HCT116 (cell line): ENCODE measurements around the gene PLK2. TPM values are rescaled to one million over a fixed set of nuclear protein-coding genes. Genes with fewer than 3 reads are reported as not detected.

Experiments used
- ATAC-seq: fragments of 200-7000 bp; cut with Tn5 transposase; 2 replicates; pipeline ENCODE4 v1.9.1; 2020; ENCODE audit warnings: mild to moderate bottlenecking, moderate library complexity
- BruUV-seq: library from RNA; stranded (reverse); fragments of 400-500 nt; replicated peaks from 2 replicates; lab custom pipeline; 2021; lab: Mats Ljungman, UMichigan
- CTCF ChIA-PET: fragments of 300-600 bp; sonication (Branson Sonifier 250); formaldehyde crosslinking; loops from one replicate; lab custom pipeline; 2021; ENCODE audit warnings: antibody characterized with exemption; lab: Charles Lee
- POLR2A ChIA-PET: fragments of 300-600, 350-600 bp; sonication (Branson Sonifier 250); formaldehyde crosslinking; loops from one replicate; lab custom pipeline; 2021; ENCODE audit warnings: antibody characterized with exemption; lab: Charles Lee
- RAD21 ChIA-PET, 2 experiments: fragments of 300-600 bp; sonication (Branson Sonifier 250); formaldehyde crosslinking; loops; one replicate each; lab custom pipeline; 2023; ENCODE audit warnings: low total read pairs in 2 of 2; ENCODE audit not compliant: uncharacterized antibody in 2 of 2, unreplicated experiment in 2 of 2, low non-redundant PET in 1 of 2; lab: Charles Lee
- DNase-seq: peaks from one replicate; pipeline ENCODE4 v3.0.0-alpha.2; 2010; ENCODE audit warnings: low read depth, low spot score
- H2AFZ ChIP-seq: fragments of 200-600 bp; shearing (Covaris generic), sonication (generic); 2 replicates; pipeline ENCODE4 v1.6.1; 2017; ENCODE audit warnings: low read depth, mixed run types, mixed read lengths, antibody characterized with exemption, low read length; ENCODE audit not compliant: poor library complexity, severe bottlenecking
- H3K27ac ChIP-seq: 2 replicates; pipeline ENCODE4 v1.5.1; 2012; ENCODE audit warnings: low read depth, low read length
- H3K27me3 ChIP-seq: fragments of 200-600 bp; sonication (generic); 2 replicates; pipeline ENCODE4 v1.6.1; 2016; ENCODE audit warnings: mixed run types, low read length, mixed read lengths; ENCODE audit not compliant: insufficient read depth
- H3K36me3 ChIP-seq, 2 experiments: fragments of 200-500 bp in 1 of 2; fragments of 200-600 bp in 1 of 2; sonication (Bioruptor generic) in 1 of 2; sonication (generic) in 1 of 2; 2 replicates each; pipeline versions ENCODE4 v1.5.1 to v1.6.1; 2014 to 2016; ENCODE audit warnings: low read length in 2 of 2, inconsistent platforms in 1 of 2, mixed read lengths in 1 of 2, mixed run types in 1 of 2; ENCODE audit not compliant: insufficient read depth in 2 of 2, control insufficient read depth in 1 of 2
- H3K4me1 ChIP-seq, 2 experiments: fragments of 200-600 bp in 1 of 2; sonication (generic) in 1 of 2; 2 replicates each; pipeline versions ENCODE4 v1.5.1 to v1.6.1; 2012 to 2017; ENCODE audit warnings: low read length in 2 of 2, inconsistent platforms in 1 of 2, mild to moderate bottlenecking in 1 of 2, mixed read lengths in 1 of 2, mixed run types in 1 of 2, moderate library complexity in 1 of 2; ENCODE audit not compliant: insufficient read depth in 2 of 2, control insufficient read depth in 1 of 2
- H3K4me2 ChIP-seq: fragments of 200-600 bp; sonication (generic); 2 replicates; pipeline ENCODE4 v1.6.1; 2017; ENCODE audit warnings: mixed run types, low read length, mixed read lengths
- H3K4me3 ChIP-seq, 2 experiments: fragments of 200-600 bp in 1 of 2; sonication (generic) in 1 of 2; replicated peaks in 1 of 2; 2 replicates each; pipeline ENCODE4 v1.5.1; 2011 to 2016; ENCODE audit warnings: low read length in 2 of 2, control low read depth in 1 of 2, low read depth in 1 of 2, mild to moderate bottlenecking in 1 of 2, mixed read lengths in 1 of 2, mixed run types in 1 of 2
- H3K79me2 ChIP-seq: fragments of 200-600 bp; sonication (generic); 2 replicates; pipeline ENCODE4 v1.6.1; 2017; ENCODE audit warnings: mild to moderate bottlenecking, mixed run types, low read length, moderate library complexity, mixed read lengths; ENCODE audit not compliant: insufficient read depth
- H3K9ac ChIP-seq: fragments of 200-600 bp; sonication (generic); 2 replicates; pipeline ENCODE4 v1.6.1; 2016; ENCODE audit warnings: low read length, mixed read lengths
- H3K9me2 ChIP-seq: fragments of 200-600 bp; sonication (generic), shearing (Covaris generic); 2 replicates; pipeline ENCODE4 v1.6.1; 2017; ENCODE audit warnings: mixed run types, mild to moderate bottlenecking, moderate library complexity; ENCODE audit not compliant: insufficient read depth
- H3K9me3 ChIP-seq, 2 experiments: fragments of 200-500 bp in 1 of 2; fragments of 200-600 bp in 1 of 2; sonication (Bioruptor generic) in 1 of 2; sonication (generic) in 1 of 2; 2 replicates each; pipeline ENCODE4 v1.6.1; 2014 to 2017; ENCODE audit warnings: low read length in 2 of 2, mixed read lengths in 2 of 2, inconsistent platforms in 1 of 2, low read depth in 1 of 2, mild to moderate bottlenecking in 1 of 2, mixed run types in 1 of 2, moderate library complexity in 1 of 2; ENCODE audit not compliant: control insufficient read depth in 1 of 2, insufficient read depth in 1 of 2
- H4K20me1 ChIP-seq: fragments of 200-600 bp; sonication (generic), shearing (Covaris generic); 2 replicates; pipeline ENCODE4 v1.6.1; 2017; ENCODE audit warnings: mixed run types, mild to moderate bottlenecking, moderate library complexity; ENCODE audit not compliant: insufficient read depth
- CEBPB ChIP-seq: IDR thresholded peaks from 2 replicates; pipeline ENCODE4 v1.6.1; 2012; ENCODE audit warnings: low read depth
- ELF1 ChIP-seq: IDR thresholded peaks from 2 replicates; pipeline ENCODE4 v1.6.1; 2012; ENCODE audit warnings: low read depth, borderline replicate concordance
- EZH2 ChIP-seq: fragments of 200-600 bp; sonication (generic); IDR thresholded peaks from 2 replicates; pipeline ENCODE4 v1.6.1; 2017; ENCODE audit warnings: antibody characterized with exemption, mixed run types
- FOSL1 ChIP-seq: IDR thresholded peaks from 2 replicates; pipeline ENCODE4 v1.6.1; 2012; ENCODE audit warnings: low read depth
- JUND ChIP-seq: IDR thresholded peaks from 2 replicates; pipeline ENCODE4 v1.6.1; 2012
- SIN3A ChIP-seq: IDR thresholded peaks from 2 replicates; pipeline ENCODE4 v1.6.1; 2012; ENCODE audit warnings: low read depth
- SP1 ChIP-seq: IDR thresholded peaks from 2 replicates; pipeline ENCODE4 v1.6.1; 2012; ENCODE audit warnings: low read depth
- SRF ChIP-seq: IDR thresholded peaks from 2 replicates; pipeline ENCODE4 v1.6.1; 2012; ENCODE audit warnings: low read depth
- TCF7L2 ChIP-seq: IDR thresholded peaks from 2 replicates; pipeline ENCODE4 v1.7.0; 2011; ENCODE audit warnings: borderline replicate concordance, inconsistent platforms; ENCODE audit not compliant: insufficient read depth, insufficient read length; ENCODE audit errors: extremely low read depth
- intact Hi-C: fragments of 100-400 bp; cut with micrococcal nuclease; formaldehyde crosslinking; loops from 2 replicates; pipeline ENCODE4 v1.10.0; 2022
- total RNA-seq: library from RNA; stranded (reverse); gene quantifications from one replicate; pipeline ENCODE4 v1.2.1, GENCODE V29; 2021; ENCODE audit not compliant: unreplicated experiment
- TF ChIP-seq, protein P1 (sequence below), 3 experiments: fragments of 200-600 bp in 1 of 3; sonication (generic) in 1 of 3; IDR thresholded peaks in 2 of 3; conservative IDR thresholded peaks in 1 of 3; 2 replicates each; pipeline ENCODE4 v1.5.1; 2012 to 2017; ENCODE audit warnings: low read depth in 2 of 3, low read length in 2 of 3, antibody characterized with exemption in 1 of 3, borderline replicate concordance in 1 of 3, control low read depth in 1 of 3, mild to moderate bottlenecking in 1 of 3, mixed read lengths in 1 of 3, mixed run types in 1 of 3, moderate library complexity in 1 of 3; ENCODE audit not compliant: insufficient read depth in 1 of 3
- TF ChIP-seq, protein P2 (sequence below): IDR thresholded peaks from 2 replicates; pipeline ENCODE4 v1.6.1; 2012
- TF ChIP-seq, protein P3 (sequence below): IDR thresholded peaks from 2 replicates; pipeline ENCODE4 v1.6.1; 2012

PLK2 gene
- total RNA-seq, 1 experiment from 2014 or later: 54.6 TPM

DNA sequence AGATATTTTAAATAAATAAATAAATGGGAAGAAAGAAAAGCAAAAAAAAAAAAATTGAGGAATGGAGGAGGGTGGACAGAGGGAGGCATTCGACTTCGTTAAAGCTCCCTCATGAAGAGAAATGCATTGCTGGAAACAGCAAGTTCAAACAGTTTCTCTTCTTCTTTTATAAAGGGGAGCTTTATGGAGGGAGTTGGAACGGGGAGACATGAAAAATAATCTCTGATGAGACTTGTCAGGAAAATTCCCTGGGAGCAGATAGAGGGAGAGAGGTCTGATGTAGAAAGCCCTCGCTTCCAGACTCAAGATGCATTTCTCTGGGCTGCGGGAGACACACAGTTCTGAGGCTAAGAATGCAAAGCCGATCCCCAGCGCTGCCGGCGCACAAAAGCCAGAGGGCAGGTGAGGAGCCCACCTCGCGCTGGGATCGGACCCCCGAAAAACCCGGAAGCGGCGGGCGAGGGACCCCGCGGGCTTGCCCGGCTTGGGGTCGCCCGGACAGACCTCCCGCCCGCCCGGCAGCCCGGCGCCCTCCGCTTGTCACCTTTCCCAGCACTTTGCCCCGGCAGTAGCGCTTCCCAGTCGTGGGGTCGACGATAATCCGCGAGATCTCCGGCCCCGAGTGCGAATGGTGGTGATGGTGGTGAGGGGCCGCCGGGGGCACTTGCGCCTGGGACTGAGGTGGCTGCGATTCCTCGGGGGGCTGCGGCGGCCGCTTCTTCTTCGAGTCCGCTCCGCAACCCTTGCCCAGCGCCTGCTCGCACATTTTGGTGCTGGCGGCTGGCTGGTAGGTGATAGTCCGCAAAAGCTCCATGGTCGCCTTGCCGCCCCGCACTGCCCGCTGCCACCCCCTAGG, 512 bp downstream of the PLK2 start (continued):
- TF ChIP-seq, protein P1, sequence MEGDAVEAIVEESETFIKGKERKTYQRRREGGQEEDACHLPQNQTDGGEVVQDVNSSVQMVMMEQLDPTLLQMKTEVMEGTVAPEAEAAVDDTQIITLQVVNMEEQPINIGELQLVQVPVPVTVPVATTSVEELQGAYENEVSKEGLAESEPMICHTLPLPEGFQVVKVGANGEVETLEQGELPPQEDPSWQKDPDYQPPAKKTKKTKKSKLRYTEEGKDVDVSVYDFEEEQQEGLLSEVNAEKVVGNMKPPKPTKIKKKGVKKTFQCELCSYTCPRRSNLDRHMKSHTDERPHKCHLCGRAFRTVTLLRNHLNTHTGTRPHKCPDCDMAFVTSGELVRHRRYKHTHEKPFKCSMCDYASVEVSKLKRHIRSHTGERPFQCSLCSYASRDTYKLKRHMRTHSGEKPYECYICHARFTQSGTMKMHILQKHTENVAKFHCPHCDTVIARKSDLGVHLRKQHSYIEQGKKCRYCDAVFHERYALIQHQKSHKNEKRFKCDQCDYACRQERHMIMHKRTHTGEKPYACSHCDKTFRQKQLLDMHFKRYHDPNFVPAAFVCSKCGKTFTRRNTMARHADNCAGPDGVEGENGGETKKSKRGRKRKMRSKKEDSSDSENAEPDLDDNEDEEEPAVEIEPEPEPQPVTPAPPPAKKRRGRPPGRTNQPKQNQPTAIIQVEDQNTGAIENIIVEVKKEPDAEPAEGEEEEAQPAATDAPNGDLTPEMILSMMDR (IDR thresholded peaks at IDR 0.05 in 2 of 3, conservative IDR thresholded peaks at IDR 0.05 in 1 of 3; ENCODE audit: borderline replicate concordance in 1 of 3, insufficient read depth in 1 of 3, low read depth in 2 of 3, low read length in 2 of 3): no peak
- TF ChIP-seq, protein P2, sequence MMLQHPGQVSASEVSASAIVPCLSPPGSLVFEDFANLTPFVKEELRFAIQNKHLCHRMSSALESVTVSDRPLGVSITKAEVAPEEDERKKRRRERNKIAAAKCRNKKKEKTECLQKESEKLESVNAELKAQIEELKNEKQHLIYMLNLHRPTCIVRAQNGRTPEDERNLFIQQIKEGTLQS: no peak
- TF ChIP-seq ELF1: no peak
- TF ChIP-seq, all 23 proteins: peak for 0

DNA sequence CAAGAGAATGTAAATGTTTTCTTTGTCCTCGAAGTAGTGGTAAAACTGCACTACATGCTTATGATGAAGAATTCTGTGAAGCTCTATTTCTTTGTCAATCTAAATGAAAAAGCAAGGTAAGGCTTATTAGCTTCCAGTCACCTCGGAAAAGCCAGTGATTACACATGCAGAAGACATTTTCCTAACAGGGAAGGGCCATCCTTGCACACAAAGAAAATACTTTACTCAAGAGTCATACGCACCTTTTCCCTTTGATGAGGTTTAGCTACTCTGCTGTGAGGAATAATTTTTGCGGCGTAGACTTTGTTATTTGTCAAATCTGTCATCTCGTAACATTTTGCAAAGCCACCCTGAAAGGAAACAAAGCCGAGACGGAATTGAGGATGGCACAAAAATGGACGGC, 1.1 kb downstream of the PLK2 start:
- intact Hi-C loops: no loop called here
- H3K4me2 ChIP-seq: peak overlapping the region; percentile 70
- CTCF ChIA-PET: interaction anchor here (1.0 to 1.5 kb wide), 3 partner anchors 571 to 959 kb away, joined by 6 to 7 read pairs (median 6); no protein-coding TSS in a partner anchor
- RAD21 ChIA-PET: interaction anchor here in 1 of 2 experiments (1.4 kb wide), 1 partner anchor 571 kb away, joined by 3 read pairs; no protein-coding TSS in a partner anchor
- TF ChIP-seq SP1 (peak; percentile 56), EZH2 (no peak), JUND (peak; percentile 71), SIN3A (0 out of 2 replicates have a peak, but pooled peaks have one; percentile 45), TCF7L2 (peak; percentile 60), FOSL1 (peak; percentile 72), CEBPB (peak; percentile 60), SRF (no peak)
- TF ChIP-seq, protein P3, sequence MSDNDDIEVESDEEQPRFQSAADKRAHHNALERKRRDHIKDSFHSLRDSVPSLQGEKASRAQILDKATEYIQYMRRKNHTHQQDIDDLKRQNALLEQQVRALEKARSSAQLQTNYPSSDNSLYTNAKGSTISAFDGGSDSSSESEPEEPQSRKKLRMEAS: 0 out of 2 replicates have a peak, but pooled peaks have one; percentile 21
- no peaks in the 10 kb centered on the region for H3K9me2 ChIP-seq
- peaks cover 34% of the 10 kb centered on the region; the same call in 1 of the 2 replicates for H4K20me1 ChIP-seq
- ATAC-seq (no peak), DNase-seq (peak; percentile 55)
- H3K4me3 ChIP-seq: peak overlapping the region; percentile 82
- H2AFZ ChIP-seq: no peak overlapping the region
- peaks cover 8 to 45% of the 10 kb centered on the region in 2 experiments for H3K4me1 ChIP-seq
- no TSS peak for BruUV-seq
- no peaks in the 10 kb centered on the region for H3K27me3 ChIP-seq
- peak overlapping the region; percentile 88 for H3K9ac ChIP-seq
- peaks cover 57% of the 10 kb centered on the region for H3K79me2 ChIP-seq
- H3K9me3 ChIP-seq: no peaks in the 10 kb centered on the region
- H3K36me3 ChIP-seq: peaks cover 44 to 48% of the 10 kb centered on the region in 2 experiments
- POLR2A ChIA-PET: interaction anchor here (0.5 to 2.4 kb wide), 13 partner anchors 7 to 963 kb away, joined by 3 to 19 read pairs (median 3); no protein-coding TSS in a partner anchor
- H3K27ac ChIP-seq: peak overlapping the region; percentile 92; the same call in 1 of the 2 replicates
